ENCODE measurements around the gene OR51I1. TPM values are rescaled to one million over a fixed set of nuclear protein-coding genes. Genes with fewer than 3 reads are reported as not detected.

Gene OR51I1
- total and polyA plus RNA-seq, 10 of the 15 experiments (the other 5 are each of a cell fraction or from before 2014, with no cell fraction given): 0.10 to 0.11 TPM; not detected in 8

- CTCF ChIA-PET: no interaction called here
- H3K9me3 ChIP-seq (replicated peaks; ENCODE audit: control insufficient read depth, insufficient read depth, low read length): no peaks in the 10 kb centered on the region
- POLR2A ChIA-PET: no interaction called here
- RAD21 ChIA-PET (ENCODE audit: unreplicated experiment): no interaction called here
- intact Hi-C loops (cut with micrococcal nuclease; ENCODE audit: unreplicated experiment) (no loop called here), in situ Hi-C loops (cut with MboI) (no loop called here)
- H3K4me3 ChIP-seq: no peak overlapping the region
- no peaks in the 10 kb centered on the region for H3K27me3 ChIP-seq (replicated peaks in 1 of 2; ENCODE audit: control insufficient read depth in 2 of 2, insufficient read depth in 2 of 2, low read length in 1 of 2)
- no peak overlapping the region for H3K4me2 ChIP-seq (ENCODE audit: control insufficient read depth, insufficient read depth)
- no peak for ATAC-seq
- TF ChIP-seq BHLHE40 (IDR thresholded peaks at IDR 0.05; ENCODE audit: borderline replicate concordance in 1 of 2, low read depth in 2 of 2, low read length in 1 of 2) (no peak), REST (IDR thresholded peaks at IDR 0.05; ENCODE audit: low read depth, low read length) (no peak), SUPT20H (IDR thresholded peaks at IDR 0.05; ENCODE audit: borderline replicate concordance, control insufficient read depth, low read depth, low read length) (no peak), RBBP5 (conservative IDR thresholded peaks at IDR 0.05) (no peak), BCL11A (IDR thresholded peaks at IDR 0.05; ENCODE audit: low read depth, low read length) (no peak), SP1 (IDR thresholded peaks at IDR 0.05; ENCODE audit: low read depth, low read length) (no peak)
- H4K20me1 ChIP-seq (ENCODE audit: control insufficient read depth, insufficient read depth): no peaks in the 10 kb centered on the region
- H3K27ac ChIP-seq (ENCODE audit: control insufficient read depth, insufficient read depth): no peak overlapping the region
- no peak overlapping the region for H2AFZ ChIP-seq (ENCODE audit: control insufficient read depth, low read depth, low read length)
- H3K4me1 ChIP-seq (ENCODE audit: control insufficient read depth, insufficient read depth, low read length): no peaks in the 10 kb centered on the region
- no peaks in the 10 kb centered on the region for H3K36me3 ChIP-seq (ENCODE audit: control insufficient read depth in 2 of 2, insufficient read depth in 2 of 2, low read length in 1 of 2)
- DNase-seq (ENCODE audit: low read depth, low spot score): no peak
- FAIRE-seq: no peak
- SMC1A ChIA-PET (ENCODE audit: uncharacterized antibody, unreplicated experiment): no interaction called here
- no peaks in the 10 kb centered on the region for H3K79me2 ChIP-seq (ENCODE audit: control insufficient read depth, insufficient read depth, low read length)
- no peak overlapping the region for H3K9ac ChIP-seq (ENCODE audit: control insufficient read depth, insufficient read depth, low read length)
- no TSS peak for BruUV-seq (replicated peaks)
Measured at GRCh38 chr11:5398936-5399335, 42.4 kb downstream of the OR51I1 start.

Measured in GM12878 (cell line).